GM12874 (cell line): ENCODE data around the gene IL20.
A peak's percentile ranks its signal among the peaks of the same experiment; 100 is the strongest.

Source experiments
- CTCF ChIP-seq: IDR thresholded peaks from 2 replicates; pipeline ENCODE4 v1.5.1; 2011; ENCODE audit warnings: low read depth, mild to moderate bottlenecking, control low read depth, low read length, moderate library complexity; ENCODE audit not compliant: insufficient read depth

Gene IL20

GRCh38 chr1:206909883-206910318 is 44.5 kb downstream of the IL20 start:
- TF ChIP-seq CTCF, result no peak

DNA sequence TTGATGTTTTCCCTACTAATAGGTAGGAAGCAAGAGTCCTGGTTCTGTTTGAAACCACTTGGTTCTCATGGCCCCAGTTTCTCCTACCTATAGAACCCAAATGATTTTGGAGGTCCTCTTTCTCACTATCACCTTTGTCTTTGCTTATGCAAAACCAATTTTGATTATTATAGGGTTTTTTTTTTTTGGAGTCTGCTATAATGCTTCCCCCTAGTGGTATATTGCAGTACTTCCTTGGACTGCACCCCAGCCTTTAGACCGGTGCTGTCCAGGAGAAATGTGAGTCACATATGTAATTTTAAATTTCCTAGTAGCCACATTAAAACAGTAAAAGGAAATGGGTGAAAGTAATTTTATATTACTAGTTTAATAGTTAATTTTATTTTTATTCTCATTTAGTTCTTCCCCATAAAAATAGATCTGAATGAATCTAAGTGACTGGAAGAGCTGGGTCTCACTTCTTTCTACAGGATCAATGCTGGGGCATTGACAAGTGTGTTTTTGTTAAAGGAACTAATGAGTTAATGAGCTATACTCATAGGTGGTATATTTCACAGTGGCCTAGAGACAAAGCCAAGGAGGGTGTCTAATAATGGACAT is 45.7 kb downstream of the IL20 start:
- peak; percentile 51; the same call in 1 of the 2 replicates for TF ChIP-seq CTCF

DNA sequence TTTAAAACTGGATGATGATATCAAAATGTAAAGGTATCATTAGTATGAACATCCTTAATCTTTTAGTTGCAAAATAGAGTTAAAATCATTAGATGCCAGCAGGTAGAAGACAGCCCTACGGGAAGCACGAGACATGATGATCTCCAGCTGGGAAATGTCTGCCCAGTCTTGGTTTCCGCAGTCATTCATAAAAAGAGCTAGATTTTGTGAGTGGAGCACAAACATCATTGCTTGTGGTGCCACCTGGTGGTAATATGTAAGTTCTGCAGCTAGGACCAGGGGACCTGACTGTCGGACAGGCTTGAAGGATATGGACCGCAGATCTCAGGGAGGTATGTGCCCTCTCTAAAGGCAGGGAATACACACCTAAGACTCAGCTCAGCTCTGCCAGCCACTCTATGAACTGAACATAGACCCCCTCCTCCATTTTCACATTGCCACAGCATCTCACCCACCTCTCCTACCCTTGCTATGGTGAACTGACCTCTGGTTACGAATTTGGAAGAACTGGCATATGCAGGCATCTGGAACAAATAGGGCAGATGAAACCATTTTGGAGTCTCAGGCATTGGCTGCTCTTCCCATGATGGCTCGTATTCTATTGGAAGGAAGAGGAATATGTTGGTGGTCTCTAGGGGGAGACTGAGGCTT is 47.1 kb downstream of the IL20 start:
- TF ChIP-seq CTCF, result peak; percentile 72

GRCh38 chr1:206913766-206914537 is 48.5 kb downstream of the IL20 start:
- no peak for TF ChIP-seq CTCF

DNA sequence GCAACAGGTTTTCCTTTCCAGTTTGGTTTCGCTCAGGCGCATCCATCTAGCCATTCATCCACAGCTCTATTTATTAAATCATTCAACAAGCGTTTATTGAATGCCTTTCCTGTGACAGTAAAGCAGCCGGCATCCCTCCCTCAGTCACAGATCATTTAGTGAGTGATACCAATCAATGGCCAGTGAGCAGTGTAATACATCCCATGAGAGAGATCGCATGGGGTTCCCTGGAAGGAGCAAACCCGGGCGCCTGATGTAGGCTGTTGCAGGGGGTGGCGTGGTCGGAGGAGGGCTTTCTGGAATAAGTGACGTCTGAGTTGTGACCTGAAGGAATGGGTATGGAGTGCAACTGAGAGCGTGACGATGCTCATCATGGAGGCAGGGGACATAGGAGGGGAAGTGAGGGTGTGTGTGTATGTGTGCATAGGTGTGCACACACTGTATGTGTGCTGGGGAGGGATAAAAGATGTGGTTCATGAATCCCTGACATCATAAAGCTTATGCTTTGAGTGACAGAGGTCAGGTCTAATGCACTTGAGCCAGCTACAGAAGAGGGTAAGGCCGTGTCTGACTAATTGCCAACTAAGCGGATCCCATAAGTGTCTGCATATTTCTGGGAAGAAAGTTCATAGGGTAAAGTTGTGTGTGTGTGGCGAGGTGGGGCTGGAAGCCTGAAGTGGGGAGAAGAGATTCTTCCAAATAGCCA is 49.8 kb downstream of the IL20 start:
- no peak for TF ChIP-seq CTCF

DNA sequence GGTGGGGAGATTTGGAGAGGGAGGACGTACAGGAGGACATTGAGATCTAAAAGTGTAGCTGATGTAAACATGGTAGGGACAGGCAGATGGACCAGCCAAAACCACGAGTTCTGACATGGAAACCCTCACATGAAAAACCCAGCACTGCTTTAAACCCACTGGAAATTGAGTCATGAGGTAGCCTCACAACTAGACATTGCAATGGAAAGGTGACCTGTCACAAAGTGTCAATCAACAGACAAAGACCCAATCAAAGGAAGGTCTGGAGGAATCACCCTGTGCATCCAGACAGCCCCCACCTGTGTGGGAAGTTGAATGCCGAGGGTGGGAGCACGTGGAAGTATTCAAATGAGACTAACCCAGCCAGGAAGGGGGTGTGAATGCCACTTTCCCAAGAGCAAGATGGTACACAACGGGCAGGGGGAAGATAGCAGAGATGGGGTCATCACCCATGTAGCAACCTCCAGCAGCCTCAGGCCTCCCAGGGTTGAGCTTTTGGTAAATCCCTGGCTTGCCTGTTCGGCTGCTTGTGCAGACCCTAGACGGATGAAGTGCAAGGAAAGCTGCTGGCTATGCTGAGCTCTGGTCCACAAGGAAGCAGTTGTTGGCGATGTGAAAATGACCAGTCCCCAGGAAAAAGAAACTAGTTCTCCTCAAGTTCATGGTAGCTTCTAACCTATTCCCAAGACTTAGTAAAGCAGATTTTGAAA is 50.7 kb downstream of the IL20 start:
- TF ChIP-seq CTCF, result no peak

- no peak for TF ChIP-seq CTCF
These were observed 52.7 kb downstream of the IL20 start for GRCh38 chr1:206918076-206918475.
